CD4-positive, alpha-beta T cell (primary cell): ENCODE measurements around the gene IL7R. TPM values are rescaled to one million over a fixed set of nuclear protein-coding genes. Genes with fewer than 3 reads are reported as not detected.

ENCODE experiments used
- ATAC-seq: fragments of 200-7000 bp; cut with Tn5 transposase; one replicate; pipeline ENCODE4 v1.10.0; 2022; ENCODE audit warnings: mild to moderate bottlenecking; ENCODE audit not compliant: poor library complexity
- CTCF ChIA-PET: fragments of 350-600 bp; sonication (Branson Sonifier 250); formaldehyde crosslinking; loops from one replicate; lab custom pipeline; 2021; ENCODE audit warnings: antibody characterized with exemption, inconsistent platforms; lab: Charles Lee
- POLR2A ChIA-PET: fragments of 350-600 bp; sonication (Branson Sonifier 250); formaldehyde crosslinking; loops from one replicate; lab custom pipeline; 2021; ENCODE audit warnings: antibody characterized with exemption, inconsistent platforms; lab: Charles Lee
- DNase-seq, 14 experiments: peaks; one replicate each; pipeline ENCODE4 v3.0.0-alpha.2; 2013 to 2020; ENCODE audit warnings: mixed read lengths in 2 of 14
- H3K27ac ChIP-seq, 2 donors: one replicate each; pipeline versions ENCODE4 v1.5.1 to v1.7.0; 2013; ENCODE audit warnings: low read length in 2 of 2, low read depth in 1 of 2, mild to moderate bottlenecking in 1 of 2
- H3K27me3 ChIP-seq, 2 experiments: 1 replicate in 1 of 2; 2 replicates in 1 of 2; pipeline versions ENCODE4 v1.6.1 to v1.7.0; 2013; ENCODE audit warnings: low read length in 2 of 2, control low read depth in 1 of 2, mild to moderate bottlenecking in 1 of 2, moderate library complexity in 1 of 2; ENCODE audit not compliant: insufficient read depth in 2 of 2, control insufficient read depth in 1 of 2
- H3K36me3 ChIP-seq: one replicate; pipeline ENCODE4 v1.6.1; 2013; ENCODE audit warnings: low read length, control low read depth; ENCODE audit not compliant: insufficient read depth
- H3K4me1 ChIP-seq: one replicate; pipeline ENCODE4 v1.6.1; 2013; ENCODE audit warnings: low read length, control low read depth; ENCODE audit not compliant: insufficient read depth
- H3K4me3 ChIP-seq: one replicate; pipeline ENCODE4 v1.5.1; 2013; ENCODE audit warnings: mild to moderate bottlenecking, low read length, moderate library complexity
- H3K9me3 ChIP-seq, 2 experiments: 1 replicate in 1 of 2; 2 replicates in 1 of 2; pipeline versions ENCODE4 v1.6.1 to v1.7.0; 2013; ENCODE audit warnings: low read length in 2 of 2, mild to moderate bottlenecking in 2 of 2, control low read depth in 1 of 2, moderate library complexity in 1 of 2; ENCODE audit not compliant: control insufficient read depth in 1 of 2, insufficient read depth in 1 of 2
- H3K27ac Mint-ChIP-seq: one replicate; pipeline ENCODE4 v1.8.0; 2020; ENCODE audit warnings: mixed read lengths
- H3K27me3 Mint-ChIP-seq: one replicate; pipeline ENCODE4 v1.8.0; 2021; ENCODE audit warnings: mixed read lengths
- H3K36me3 Mint-ChIP-seq: one replicate; pipeline ENCODE4 v1.8.0; 2021; ENCODE audit warnings: low read depth, mixed read lengths
- H3K4me1 Mint-ChIP-seq: one replicate; pipeline ENCODE4 v1.8.0; 2021; ENCODE audit warnings: low read depth, mixed read lengths
- H3K4me3 Mint-ChIP-seq: one replicate; pipeline ENCODE4 v1.8.0; 2020; ENCODE audit warnings: mild to moderate bottlenecking, mixed read lengths
- H3K9me3 Mint-ChIP-seq: one replicate; pipeline ENCODE4 v1.8.0; 2020; ENCODE audit warnings: mixed read lengths
- CTCF ChIP-seq: fragments of 200-600 bp; IDR thresholded peaks from one replicate; pipeline ENCODE4 v1.8.0; 2022; ENCODE audit warnings: antibody characterized with exemption, mild to moderate bottlenecking
- intact Hi-C, 2 experiments: fragments of 100-400 bp; cut with DNase I in 1 of 2; cut with micrococcal nuclease in 1 of 2; formaldehyde crosslinking; loops; one replicate each; pipeline versions ENCODE4 v1.15.1 to v1.9.0; 2023 to 2025; cut with DNase I, micrococcal nuclease
- total RNA-seq, 174 experiments: library from RNA in 2 of 174; stranded (reverse) in 2 of 174; gene quantifications; one replicate each; pipeline ENCODE4 v1.2.3 and lab custom pipeline; 2021 to 2026

Gene IL7R
- total RNA-seq, 2 experiments from 2014 or later = 623 to 638 TPM

- H3K9me3 Mint-ChIP-seq = no peaks in the 10 kb centered on the region
- H3K4me1 Mint-ChIP-seq = peaks cover 99% of the 10 kb centered on the region
- H3K4me3 Mint-ChIP-seq = peak overlapping the region; percentile 70
- ATAC-seq (peak; percentile 12), DNase-seq (peak in 2 of 14 experiments; percentile 48 to 54)
- peak overlapping the region; percentile 87 for H3K27ac Mint-ChIP-seq
- H3K27me3 Mint-ChIP-seq = no peaks in the 10 kb centered on the region
- H3K36me3 Mint-ChIP-seq = peaks cover 4% of the 10 kb centered on the region
- Histone ChIP-seq H3K27ac (peak overlapping the region; percentile 6 to 54), H3K4me1 (peaks cover 91% of the 10 kb centered on the region), H3K27me3 (no peaks in the 10 kb centered on the region), H3K36me3 (no peaks in the 10 kb centered on the region), H3K4me3 (no peak overlapping the region), H3K9me3 (no peaks in the 10 kb centered on the region)
- CTCF ChIA-PET = interaction anchor here (1.1 to 4.0 kb wide), 5 partner anchors 10 to 46 kb away, joined by 4 to 20 read pairs (median 6); no protein-coding TSS in a partner anchor
- TF ChIP-seq CTCF = no peak
- intact Hi-C loops = no loop called here
- POLR2A ChIA-PET = interaction anchor here (0.7 to 13.7 kb wide), 20 partner anchors 9 to 894 kb away, joined by 3 to 576 read pairs (median 14); partner anchors contain the start of gene IL7R
Observed at GRCh38 chr5:35823347-35824098, 33.2 kb upstream of the IL7R start.

- H3K27me3 ChIP-seq = no peaks in the 10 kb centered on the region
- H3K9me3 Mint-ChIP-seq = no peaks in the 10 kb centered on the region
- peak in 1 of 14 experiments; percentile 5 for DNase-seq
- peak overlapping the region in 1 of 2 donors; percentile 66 for H3K27ac ChIP-seq
- peaks cover 95% of the 10 kb centered on the region for H3K4me1 Mint-ChIP-seq
- H3K4me3 Mint-ChIP-seq = peak overlapping the region; percentile 85
- no peak for ATAC-seq
- intact Hi-C loops = loop anchor here in 1 of 2 experiments (2.0 kb wide), 1 partner anchor 21 kb away; no protein-coding TSS in a partner anchor
- peak overlapping the region; percentile 87 for H3K27ac Mint-ChIP-seq
- TF ChIP-seq CTCF = no peak
- CTCF ChIA-PET = interaction anchor here (0.7 kb wide), 1 partner anchor 139 kb away, joined by 5 read pairs; no protein-coding TSS in a partner anchor
- H3K36me3 Mint-ChIP-seq = no peaks in the 10 kb centered on the region
- no peaks in the 10 kb centered on the region for H3K27me3 Mint-ChIP-seq
- no peaks in the 10 kb centered on the region for H3K36me3 ChIP-seq
- peak overlapping the region; percentile 2 for H3K4me3 ChIP-seq
- H3K4me1 ChIP-seq = peaks cover 82% of the 10 kb centered on the region
- H3K9me3 ChIP-seq = no peaks in the 10 kb centered on the region
- POLR2A ChIA-PET = interaction anchor here (0.7 to 13.7 kb wide), 7 partner anchors 8 to 47 kb away, joined by 3 to 576 read pairs (median 3); partner anchors contain the start of gene IL7R
Observed at GRCh38 chr5:35826056-35826455, 30.6 kb upstream of the IL7R start.

GRCh38 chr5:35826554-35826953 lies 30.1 kb upstream of the IL7R start:
- H3K9me3 ChIP-seq = no peaks in the 10 kb centered on the region
- TF ChIP-seq CTCF = no peak
- H3K27ac ChIP-seq = peak overlapping the region; percentile 29 to 66
- peak overlapping the region; percentile 87 for H3K27ac Mint-ChIP-seq
- peak overlapping the region; percentile 85 for H3K4me3 Mint-ChIP-seq
- no peak for ATAC-seq
- no peaks in the 10 kb centered on the region for H3K9me3 Mint-ChIP-seq
- peaks cover 82% of the 10 kb centered on the region for H3K4me1 ChIP-seq
- H3K36me3 Mint-ChIP-seq = no peaks in the 10 kb centered on the region
- intact Hi-C loops = loop anchor here in 1 of 2 experiments (2.0 kb wide), 1 partner anchor 20 kb away; no protein-coding TSS in a partner anchor
- CTCF ChIA-PET = no interaction called here
- H3K36me3 ChIP-seq = no peaks in the 10 kb centered on the region
- POLR2A ChIA-PET = interaction anchor here (0.7 to 13.7 kb wide), 10 partner anchors 8 to 53 kb away, joined by 3 to 576 read pairs (median 3); partner anchors contain the start of gene IL7R
- no peaks in the 10 kb centered on the region for H3K27me3 Mint-ChIP-seq
- H3K4me3 ChIP-seq = peak overlapping the region; percentile 2
- H3K27me3 ChIP-seq = no peaks in the 10 kb centered on the region
- peak in 1 of 14 experiments; percentile 31 for DNase-seq
- H3K4me1 Mint-ChIP-seq = peaks cover 96% of the 10 kb centered on the region
